Neural cell (in vitro differentiated cells): ENCODE measurements around the gene EVL.

Source experiments
- POLR2AphosphoS5 ChIP-seq: IDR thresholded peaks from 2 replicates; pipeline ENCODE4 v1.6.1; 2012
- TAF1 ChIP-seq: IDR thresholded peaks from 2 replicates; pipeline ENCODE4 v1.6.1; 2012; ENCODE audit warnings: low read depth
- TF ChIP-seq, protein P1 (sequence below): fragments of 450-650 bp; IDR thresholded peaks from 2 replicates; pipeline ENCODE4 v1.5.1; 2014; ENCODE audit warnings: antibody characterized with exemption, mild to moderate bottlenecking, moderate library complexity; ENCODE audit not compliant: poor library complexity, severe bottlenecking
- TF ChIP-seq, protein P2 (sequence below): IDR thresholded peaks from 2 replicates; pipeline ENCODE4 v1.6.1; 2012; ENCODE audit warnings: borderline replicate concordance

GRCh38 chr14:100030452-100031153, 34.6 kb upstream of the EVL start:
- TF ChIP-seq POLR2AphosphoS5 (no peak), TAF1 (no peak)
- TF ChIP-seq, protein P1, sequence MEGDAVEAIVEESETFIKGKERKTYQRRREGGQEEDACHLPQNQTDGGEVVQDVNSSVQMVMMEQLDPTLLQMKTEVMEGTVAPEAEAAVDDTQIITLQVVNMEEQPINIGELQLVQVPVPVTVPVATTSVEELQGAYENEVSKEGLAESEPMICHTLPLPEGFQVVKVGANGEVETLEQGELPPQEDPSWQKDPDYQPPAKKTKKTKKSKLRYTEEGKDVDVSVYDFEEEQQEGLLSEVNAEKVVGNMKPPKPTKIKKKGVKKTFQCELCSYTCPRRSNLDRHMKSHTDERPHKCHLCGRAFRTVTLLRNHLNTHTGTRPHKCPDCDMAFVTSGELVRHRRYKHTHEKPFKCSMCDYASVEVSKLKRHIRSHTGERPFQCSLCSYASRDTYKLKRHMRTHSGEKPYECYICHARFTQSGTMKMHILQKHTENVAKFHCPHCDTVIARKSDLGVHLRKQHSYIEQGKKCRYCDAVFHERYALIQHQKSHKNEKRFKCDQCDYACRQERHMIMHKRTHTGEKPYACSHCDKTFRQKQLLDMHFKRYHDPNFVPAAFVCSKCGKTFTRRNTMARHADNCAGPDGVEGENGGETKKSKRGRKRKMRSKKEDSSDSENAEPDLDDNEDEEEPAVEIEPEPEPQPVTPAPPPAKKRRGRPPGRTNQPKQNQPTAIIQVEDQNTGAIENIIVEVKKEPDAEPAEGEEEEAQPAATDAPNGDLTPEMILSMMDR: no peak
- TF ChIP-seq, protein P2, sequence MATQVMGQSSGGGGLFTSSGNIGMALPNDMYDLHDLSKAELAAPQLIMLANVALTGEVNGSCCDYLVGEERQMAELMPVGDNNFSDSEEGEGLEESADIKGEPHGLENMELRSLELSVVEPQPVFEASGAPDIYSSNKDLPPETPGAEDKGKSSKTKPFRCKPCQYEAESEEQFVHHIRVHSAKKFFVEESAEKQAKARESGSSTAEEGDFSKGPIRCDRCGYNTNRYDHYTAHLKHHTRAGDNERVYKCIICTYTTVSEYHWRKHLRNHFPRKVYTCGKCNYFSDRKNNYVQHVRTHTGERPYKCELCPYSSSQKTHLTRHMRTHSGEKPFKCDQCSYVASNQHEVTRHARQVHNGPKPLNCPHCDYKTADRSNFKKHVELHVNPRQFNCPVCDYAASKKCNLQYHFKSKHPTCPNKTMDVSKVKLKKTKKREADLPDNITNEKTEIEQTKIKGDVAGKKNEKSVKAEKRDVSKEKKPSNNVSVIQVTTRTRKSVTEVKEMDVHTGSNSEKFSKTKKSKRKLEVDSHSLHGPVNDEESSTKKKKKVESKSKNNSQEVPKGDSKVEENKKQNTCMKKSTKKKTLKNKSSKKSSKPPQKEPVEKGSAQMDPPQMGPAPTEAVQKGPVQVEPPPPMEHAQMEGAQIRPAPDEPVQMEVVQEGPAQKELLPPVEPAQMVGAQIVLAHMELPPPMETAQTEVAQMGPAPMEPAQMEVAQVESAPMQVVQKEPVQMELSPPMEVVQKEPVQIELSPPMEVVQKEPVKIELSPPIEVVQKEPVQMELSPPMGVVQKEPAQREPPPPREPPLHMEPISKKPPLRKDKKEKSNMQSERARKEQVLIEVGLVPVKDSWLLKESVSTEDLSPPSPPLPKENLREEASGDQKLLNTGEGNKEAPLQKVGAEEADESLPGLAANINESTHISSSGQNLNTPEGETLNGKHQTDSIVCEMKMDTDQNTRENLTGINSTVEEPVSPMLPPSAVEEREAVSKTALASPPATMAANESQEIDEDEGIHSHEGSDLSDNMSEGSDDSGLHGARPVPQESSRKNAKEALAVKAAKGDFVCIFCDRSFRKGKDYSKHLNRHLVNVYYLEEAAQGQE: no peak
